ENCODE results near the gene PROKR1. TPM values are rescaled to one million over a fixed set of nuclear protein-coding genes. Genes with fewer than 3 reads are reported as not detected.
"Not testable (repeated sequence)": the region's sequence is repeated elsewhere in the genome, so short reads cannot be mapped to it uniquely, and the experiment has no call there.

PROKR1 gene
- total and polyA plus RNA-seq, 2 donors (not counting 3 experiments of a cell fraction or from before 2014, with no cell fraction given) = not detected

- H3K4me3 ChIP-seq (replicated peaks in 1 of 3; ENCODE audit: insufficient read depth in 1 of 3, low read depth in 1 of 3, low read length in 3 of 3) = no peak overlapping the region
- H3K9me3 ChIP-seq (replicated peaks; ENCODE audit: control insufficient read depth, insufficient read depth, low read length) = no peaks in the 10 kb centered on the region
- intact Hi-C loops (cut with micrococcal nuclease) = loop anchor here (1.0 kb wide), 2 partner anchors 107 to 132 kb away; no protein-coding TSS in a partner anchor
- no peaks in the 10 kb centered on the region for H3K9me1 ChIP-seq (replicated peaks; ENCODE audit: control insufficient read depth, extremely low read depth, insufficient read depth, low read length)
- peak; percentile 12 for FAIRE-seq
- no peaks in the 10 kb centered on the region for H3K36me3 ChIP-seq (ENCODE audit: control insufficient read depth in 2 of 2, extremely low read depth in 1 of 2, insufficient read depth in 2 of 2, low read length in 2 of 2)
- H3K4me1 ChIP-seq (ENCODE audit: control insufficient read depth, extremely low read depth, insufficient read depth, low read length) = no peaks in the 10 kb centered on the region
- H3K27ac ChIP-seq (ENCODE audit: insufficient read depth, low read depth, low read length) = no peak overlapping the region
- H2AFZ ChIP-seq (ENCODE audit: low read depth, low read length) = no peak overlapping the region
- dilution Hi-C loops (cut with MboI; ENCODE audit: extremely low pct_ligation_motif_present, low sequenced_read_pairs) = no loop called here
- H3K4me2 ChIP-seq (ENCODE audit: insufficient read depth, low read length) = no peak overlapping the region
- TF ChIP-seq CTCF (IDR thresholded peaks at IDR 0.05; ENCODE audit: extremely low read depth in 1 of 2, insufficient read depth in 1 of 2, low read depth in 1 of 2, low read length in 2 of 2) = peak; percentile 75 to 77
- no peak for TF ChIP-seq MYC (IDR thresholded peaks at IDR 0.05; ENCODE audit: low read depth, low read length)
- TF ChIP-seq GATA2 (IDR thresholded peaks at IDR 0.05; ENCODE audit: insufficient read depth, insufficient read length, low read depth, low read length) = peak; percentile 44
- no peak for TF ChIP-seq POLR2AphosphoS5 (IDR thresholded peaks at IDR 0.05; ENCODE audit: insufficient read depth, low read depth, low read length)
- peak; percentile 63 for DNase-seq (ENCODE audit: low read depth, low spot score)
- H3K27me3 ChIP-seq (ENCODE audit: control insufficient read depth in 2 of 2, insufficient read depth in 2 of 2, low read length in 2 of 2) = peaks cover 0 to 4% of the 10 kb centered on the region in 2 experiments
- BruUV-seq (replicated peaks) = no TSS peak
- no peaks in the 10 kb centered on the region for H4K20me1 ChIP-seq (replicated peaks; ENCODE audit: control insufficient read depth, extremely low read depth, insufficient read depth, low read length)
- H3K79me2 ChIP-seq (ENCODE audit: control insufficient read depth, insufficient read depth, low read length) = no peaks in the 10 kb centered on the region
- ChIA-PET CTCF (interaction anchor here (0.6 to 8.6 kb wide), 79 partner anchors 9 to 395 kb away, joined by 3 to 290 read pairs (median 5); partner anchors contain the start of genes APLF, FBXO48 and PROKR1), POLR2A (interaction anchor here (0.6 kb wide), 1 partner anchor 840 kb away, joined by 3 read pairs; no protein-coding TSS in a partner anchor)
- no peak overlapping the region for H3K9ac ChIP-seq (replicated peaks; ENCODE audit: extremely low read depth, insufficient read depth, low read length)
Measured at GRCh38 chr2:68594674-68595492, 48.5 kb upstream of the PROKR1 start.

GRCh38 chr2:68595493-68595785 lies 47.9 kb upstream of the PROKR1 start:
- POLR2A ChIA-PET = interaction anchor here (0.6 kb wide), 1 partner anchor 840 kb away, joined by 3 read pairs; no protein-coding TSS in a partner anchor
- dilution Hi-C loops (cut with MboI; ENCODE audit: extremely low pct_ligation_motif_present, low sequenced_read_pairs) = not testable (repeated sequence)
- intact Hi-C loops (cut with micrococcal nuclease) = loop anchor here (1.0 kb wide), 2 partner anchors 107 to 132 kb away; no protein-coding TSS in a partner anchor

GRCh38 chr2:68600495-68600894 lies 42.9 kb upstream of the PROKR1 start:
- BruUV-seq (replicated peaks); POLR2A ChIA-PET; CTCF ChIA-PET; H3K9me1 ChIP-seq (replicated peaks; ENCODE audit: control insufficient read depth, extremely low read depth, insufficient read depth, low read length); H3K27ac ChIP-seq (ENCODE audit: insufficient read depth, low read depth, low read length); H4K20me1 ChIP-seq (replicated peaks; ENCODE audit: control insufficient read depth, extremely low read depth, insufficient read depth, low read length); intact Hi-C loops (cut with micrococcal nuclease); dilution Hi-C loops (cut with MboI; ENCODE audit: extremely low pct_ligation_motif_present, low sequenced_read_pairs); H3K9ac ChIP-seq (replicated peaks; ENCODE audit: extremely low read depth, insufficient read depth, low read length); H3K9me3 ChIP-seq (replicated peaks; ENCODE audit: control insufficient read depth, insufficient read depth, low read length); H3K4me2 ChIP-seq (ENCODE audit: insufficient read depth, low read length); H3K4me3 ChIP-seq (replicated peaks in 1 of 3; ENCODE audit: insufficient read depth in 1 of 3, low read depth in 1 of 3, low read length in 3 of 3); FAIRE-seq; DNase-seq (ENCODE audit: low read depth, low spot score); H3K36me3 ChIP-seq (ENCODE audit: control insufficient read depth in 2 of 2, extremely low read depth in 1 of 2, insufficient read depth in 2 of 2, low read length in 2 of 2); H3K79me2 ChIP-seq (ENCODE audit: control insufficient read depth, insufficient read depth, low read length); H2AFZ ChIP-seq (ENCODE audit: low read depth, low read length); H3K4me1 ChIP-seq (ENCODE audit: control insufficient read depth, extremely low read depth, insufficient read depth, low read length): not testable (repeated sequence)
- peaks cover 0 to 18% of the 10 kb centered on the region in 2 experiments for H3K27me3 ChIP-seq (ENCODE audit: control insufficient read depth in 2 of 2, insufficient read depth in 2 of 2, low read length in 2 of 2)

More at GRCh38 chr2:68595493-68595785, 47.9 kb upstream of the PROKR1 start:
- not testable (repeated sequence) for H4K20me1 ChIP-seq (replicated peaks; ENCODE audit: control insufficient read depth, extremely low read depth, insufficient read depth, low read length); H3K79me2 ChIP-seq (ENCODE audit: control insufficient read depth, insufficient read depth, low read length); H3K36me3 ChIP-seq (ENCODE audit: control insufficient read depth in 2 of 2, extremely low read depth in 1 of 2, insufficient read depth in 2 of 2, low read length in 2 of 2); H3K9me1 ChIP-seq (replicated peaks; ENCODE audit: control insufficient read depth, extremely low read depth, insufficient read depth, low read length); H2AFZ ChIP-seq (ENCODE audit: low read depth, low read length); FAIRE-seq; H3K27me3 ChIP-seq (ENCODE audit: control insufficient read depth in 2 of 2, insufficient read depth in 2 of 2, low read length in 2 of 2); H3K9me3 ChIP-seq (replicated peaks; ENCODE audit: control insufficient read depth, insufficient read depth, low read length); H3K4me2 ChIP-seq (ENCODE audit: insufficient read depth, low read length); BruUV-seq (replicated peaks); H3K9ac ChIP-seq (replicated peaks; ENCODE audit: extremely low read depth, insufficient read depth, low read length); H3K27ac ChIP-seq (ENCODE audit: insufficient read depth, low read depth, low read length); H3K4me1 ChIP-seq (ENCODE audit: control insufficient read depth, extremely low read depth, insufficient read depth, low read length); H3K4me3 ChIP-seq (replicated peaks in 1 of 3; ENCODE audit: insufficient read depth in 1 of 3, low read depth in 1 of 3, low read length in 3 of 3); DNase-seq (ENCODE audit: low read depth, low spot score)
- CTCF ChIA-PET = interaction anchor here (0.6 to 8.6 kb wide), 79 partner anchors 9 to 394 kb away, joined by 3 to 290 read pairs (median 5); partner anchors contain the start of genes APLF, FBXO48 and PROKR1

Data from endothelial cell of umbilical vein (primary cell).